Testis (tissue), 2 donors: ENCODE measurements around the gene MDGA2.

Experiments
- CTCF ChIP-seq, 3 experiments: fragments of 450-650 bp in 2 of 3; fragments of 200-600 bp in 1 of 3; sonication (generic) in 1 of 3; IDR thresholded peaks; one replicate each; pipeline ENCODE4 v1.5.1; 2016 to 2019; ENCODE audit warnings: antibody characterized with exemption in 3 of 3, mild to moderate bottlenecking in 2 of 3, moderate library complexity in 1 of 3
- POLR2A ChIP-seq: fragments of 450-650 bp; IDR thresholded peaks from one replicate; pipeline ENCODE4 v1.6.1; 2017; ENCODE audit warnings: antibody characterized with exemption, mild to moderate bottlenecking, moderate library complexity

DNA sequence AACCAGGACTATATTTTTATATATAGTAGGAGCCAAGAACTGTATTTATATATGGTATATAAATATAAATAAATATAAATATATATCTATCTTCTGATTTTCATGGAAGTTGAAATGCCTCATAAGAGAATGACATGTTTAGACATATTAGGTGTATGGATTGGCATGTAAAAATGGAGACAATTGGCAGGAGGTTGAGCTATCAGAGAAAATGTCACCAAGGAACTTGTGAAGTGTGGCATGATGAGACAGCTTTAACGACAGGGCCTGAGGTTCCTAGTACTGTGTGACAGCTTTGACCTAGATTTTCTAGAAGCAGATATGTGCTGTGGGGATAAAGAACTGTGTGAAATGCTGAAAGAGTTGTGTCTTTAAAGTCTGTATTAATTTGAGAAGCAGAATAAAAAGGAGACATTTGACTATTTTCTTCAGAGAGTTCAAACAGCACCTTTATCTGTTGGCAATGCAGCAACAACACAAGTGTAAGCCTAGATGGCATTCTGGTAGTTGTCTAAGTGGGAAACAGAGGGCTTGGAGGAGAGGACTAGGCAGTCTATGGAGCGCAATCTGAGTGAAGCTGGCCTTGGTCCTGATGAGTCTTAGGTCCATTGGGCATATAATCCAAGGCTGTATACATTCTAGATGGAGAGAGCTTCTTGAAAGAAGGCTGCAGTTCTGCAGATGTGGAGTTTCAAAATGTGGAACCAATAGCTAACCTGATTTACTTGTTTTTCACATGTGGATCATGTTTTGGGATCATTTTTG is 47.7 kb upstream of the MDGA2 start:
- TF ChIP-seq CTCF (IDR thresholded peaks at IDR 0.05) (no peak), POLR2A (no peak)
